Kidney glomerular epithelial cell (primary cell): Measurements from ENCODE around the gene COL16A1.

ENCODE experiments used
- DNase-seq: peaks from one replicate; lab custom pipeline; 2025; lab: John Stamatoyannopoulos, UW

The COL16A1 gene

GRCh38 chr1:31665234-31665878 lies 38.5 kb downstream of the COL16A1 start:
- no peak for DNase-seq

GRCh38 chr1:31664528-31664927 lies 39.3 kb downstream of the COL16A1 start:
- no peak for DNase-seq

GRCh38 chr1:31663622-31664452 lies 40.0 kb downstream of the COL16A1 start:
- DNase-seq: peak; percentile 34

- DNase-seq: no peak
These were observed 41.4 kb downstream of the COL16A1 start for GRCh38 chr1:31662463-31662862.

GRCh38 chr1:31661856-31662255 lies 42.0 kb downstream of the COL16A1 start:
- no peak for DNase-seq

- no peak for DNase-seq
These were observed 42.9 kb downstream of the COL16A1 start for GRCh38 chr1:31660871-31661455.

GRCh38 chr1:31659889-31660288 lies 43.9 kb downstream of the COL16A1 start:
- no peak for DNase-seq

- no peak for DNase-seq
These were observed 45.1 kb downstream of the COL16A1 start for GRCh38 chr1:31658721-31659120.

- no peak for DNase-seq
These were observed 45.8 kb downstream of the COL16A1 start for GRCh38 chr1:31657972-31658510.

- no peak for DNase-seq
These were observed 46.6 kb downstream of the COL16A1 start for GRCh38 chr1:31657020-31657804.

GRCh38 chr1:31655756-31656155 lies 48.1 kb downstream of the COL16A1 start:
- DNase-seq: no peak

GRCh38 chr1:31655104-31655503 lies 48.7 kb downstream of the COL16A1 start:
- DNase-seq: no peak

GRCh38 chr1:31654474-31654776 lies 49.4 kb downstream of the COL16A1 start:
- no peak for DNase-seq

GRCh38 chr1:31653717-31654473 lies 49.9 kb downstream of the COL16A1 start:
- no peak for DNase-seq

GRCh38 chr1:31652891-31653499 lies 50.8 kb downstream of the COL16A1 start:
- DNase-seq: no peak

GRCh38 chr1:31651766-31652165 lies 52.1 kb downstream of the COL16A1 start:
- DNase-seq: no peak

- no peak for DNase-seq
These were observed 52.8 kb downstream of the COL16A1 start for GRCh38 chr1:31651089-31651420.

- no peak for DNase-seq
These were observed 53.4 kb downstream of the COL16A1 start for GRCh38 chr1:31650161-31651088.

- DNase-seq: no peak
These were observed 55.0 kb downstream of the COL16A1 start for GRCh38 chr1:31648641-31649357.
